Smooth muscle cell (in vitro differentiated cells): Measurements from ENCODE around the gene METTL23. TPM values are rescaled to one million over a fixed set of nuclear protein-coding genes. Genes with fewer than 3 reads are reported as not detected.

Experiments
- DNase-seq: peaks from one replicate; lab custom pipeline; 2025; ENCODE audit not compliant: unreplicated experiment; lab: John Stamatoyannopoulos, UW
- H2AFZ ChIP-seq: fragments of 200-600 bp; sonication (generic); 2 replicates; pipeline ENCODE4 v1.6.0; 2016; ENCODE audit warnings: antibody characterized with exemption, low read depth, mild to moderate bottlenecking
- H3F3A ChIP-seq: fragments of 200-600 bp; sonication (generic); 2 replicates; pipeline ENCODE4 v1.6.0; 2017; ENCODE audit warnings: antibody characterized with exemption, low read depth
- H3K27ac ChIP-seq: fragments of 200-600 bp; sonication (generic); 2 replicates; pipeline ENCODE4 v1.5.1; 2016; ENCODE audit warnings: low read depth, mild to moderate bottlenecking
- H3K27me3 ChIP-seq: fragments of 200-600 bp; sonication (generic); 2 replicates; pipeline ENCODE4 v1.6.1; 2016; ENCODE audit warnings: low read depth, mild to moderate bottlenecking
- H3K36me3 ChIP-seq: fragments of 200-600 bp; sonication (generic); 2 replicates; pipeline ENCODE4 v1.5.1; 2016; ENCODE audit warnings: low read depth
- H3K4me1 ChIP-seq: fragments of 200-600 bp; sonication (generic); 2 replicates; pipeline ENCODE4 v1.5.1; 2016; ENCODE audit warnings: low read depth
- H3K4me2 ChIP-seq: fragments of 200-600 bp; sonication (generic); 2 replicates; pipeline ENCODE4 v1.6.0; 2016; ENCODE audit warnings: mild to moderate bottlenecking
- H3K4me3 ChIP-seq: fragments of 200-600 bp; sonication (generic); 2 replicates; pipeline ENCODE4 v1.5.1; 2016; ENCODE audit warnings: mild to moderate bottlenecking
- H3K79me2 ChIP-seq: fragments of 200-600 bp; sonication (generic); 2 replicates; pipeline ENCODE4 v1.6.0; 2016; ENCODE audit warnings: low read depth, mild to moderate bottlenecking
- H3K9ac ChIP-seq: fragments of 200-600 bp; sonication (generic); 2 replicates; pipeline ENCODE4 v1.6.0; 2016; ENCODE audit warnings: low read depth
- H3K9me3 ChIP-seq: fragments of 200-600 bp; sonication (generic); replicated peaks from 2 replicates; pipeline ENCODE4 v1.5.1; 2016; ENCODE audit warnings: low read depth
- H4K20me1 ChIP-seq: fragments of 200-600 bp; sonication (generic); 2 replicates; pipeline ENCODE4 v1.6.0; 2016; ENCODE audit warnings: low read depth
- CTCF ChIP-seq: fragments of 200-600 bp; sonication (generic); IDR thresholded peaks from 2 replicates; pipeline ENCODE4 v1.5.1; 2017; ENCODE audit warnings: borderline replicate concordance, mild to moderate bottlenecking, antibody characterized with exemption; ENCODE audit not compliant: insufficient read depth, poor library complexity, severe bottlenecking
- WGBS: methylation state at CpG from one replicate; pipeline ENCODE4 v1.1.7; 2016; ENCODE audit warnings: low lambda C conversion rate; 5-methylcytosine and 5-hydroxymethylcytosine counted together
- polyA plus RNA-seq: library from polyadenylated mRNA; unstranded; fragments of >200 nt; fragmentation: Nextera tagmentation; extraction: Ambion mirVana; gene quantifications from 2 replicates; pipeline ENCODE4 v1.2.1, GENCODE V29; 2016
- total RNA-seq: library from RNA; depleted of rRNA; stranded (reverse); fragments of >200 nt; gene quantifications from 2 replicates; pipeline ENCODE4 v1.2.3, GENCODE V29; 2014

Gene METTL23
- total and polyA plus RNA-seq, 2 experiments from 2014 or later = 28.2 to 47.1 TPM

GRCh38 chr17:76690596-76691280 lies 35.9 kb upstream of the METTL23 start:
- Histone ChIP-seq H3K4me1 (no peaks in the 10 kb centered on the region), H3K9me3 (no peaks in the 10 kb centered on the region), H3K79me2 (peaks cover 45% of the 10 kb centered on the region), H3K27me3 (no peaks in the 10 kb centered on the region), H4K20me1 (peaks cover 60% of the 10 kb centered on the region), H3F3A (no peaks in the 10 kb centered on the region), H3K27ac (no peak overlapping the region), H3K9ac (no peak overlapping the region), H2AFZ (no peak overlapping the region), H3K4me3 (no peak overlapping the region), H3K36me3 (no peaks in the 10 kb centered on the region), H3K4me2 (no peak overlapping the region)
- DNase-seq = no peak
- WGBS = 97% methylated on average over 13 of the region's 13 CpGs
- TF ChIP-seq CTCF = no peak

DNA sequence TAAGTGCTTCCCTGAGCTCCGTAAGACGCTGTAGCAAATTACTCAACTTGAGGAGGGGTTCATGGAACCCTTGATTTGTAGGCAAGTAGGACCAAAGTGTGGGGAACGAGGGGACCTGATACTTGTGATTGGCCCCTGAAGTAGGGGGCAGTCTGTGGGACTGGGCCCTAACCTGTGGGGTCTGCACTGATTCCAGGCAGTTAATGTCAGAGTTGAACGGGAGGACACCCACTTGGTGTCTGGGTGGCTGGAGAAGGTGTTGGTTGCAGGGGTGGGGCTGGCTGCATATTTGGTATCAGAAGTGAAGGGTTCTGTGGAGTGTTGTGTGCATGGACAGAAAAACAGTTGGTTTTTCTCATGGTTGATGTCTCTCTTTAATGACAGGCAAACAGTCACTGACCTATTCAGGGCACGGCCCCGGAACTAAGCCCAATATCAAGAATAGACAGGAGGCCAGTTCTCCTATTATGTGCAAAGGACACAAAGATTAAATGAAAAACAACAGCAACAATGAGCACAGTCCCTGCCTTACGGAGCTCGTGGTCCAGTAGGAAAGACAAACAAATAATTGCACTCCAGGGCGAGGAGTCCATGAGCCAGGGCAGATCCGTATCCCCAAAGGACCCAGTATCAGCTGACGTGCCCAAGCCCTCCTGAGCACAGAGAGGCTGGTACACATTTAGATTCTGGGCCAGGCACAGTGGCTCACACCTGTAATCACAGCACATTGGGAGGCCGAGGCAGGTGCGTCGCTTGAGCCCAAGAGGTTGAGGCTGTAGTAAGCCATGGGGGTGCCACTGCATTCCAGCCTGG lies 35.1 kb upstream of the METTL23 start:
- no peak for TF ChIP-seq CTCF
- Histone ChIP-seq H3K27ac (no peak overlapping the region), H3K4me1 (peaks cover under 1% of the 10 kb centered on the region), H3K27me3 (no peaks in the 10 kb centered on the region), H2AFZ (no peak overlapping the region), H4K20me1 (peaks cover 66% of the 10 kb centered on the region), H3K9ac (no peak overlapping the region), H3K4me3 (no peak overlapping the region), H3K36me3 (no peaks in the 10 kb centered on the region), H3K79me2 (peaks cover 54% of the 10 kb centered on the region), H3K4me2 (no peak overlapping the region), H3F3A (no peaks in the 10 kb centered on the region), H3K9me3 (no peaks in the 10 kb centered on the region)
- WGBS = 94% methylated on average over 14 of the region's 14 CpGs
- no peak for DNase-seq

GRCh38 chr17:76695059-76695831 lies 31.4 kb upstream of the METTL23 start:
- Histone ChIP-seq H3K4me1 (peaks cover 24% of the 10 kb centered on the region), H3K79me2 (peaks cover 75% of the 10 kb centered on the region), H3K4me2 (no peak overlapping the region)

More at GRCh38 chr17:76695059-76695831, 31.4 kb upstream of the METTL23 start:
- Histone ChIP-seq H3K27ac (no peak overlapping the region), H3K9me3 (no peaks in the 10 kb centered on the region), H3K27me3 (no peaks in the 10 kb centered on the region), H2AFZ (no peak overlapping the region), H3F3A (peaks cover 5% of the 10 kb centered on the region), H3K36me3 (no peaks in the 10 kb centered on the region), H4K20me1 (peaks cover 96% of the 10 kb centered on the region), H3K9ac (no peak overlapping the region), H3K4me3 (no peak overlapping the region)
- TF ChIP-seq CTCF = no peak
- no peak for DNase-seq
- 94% methylated on average over 16 of the region's 16 CpGs for WGBS
